Measurements from ENCODE around the gene NCKAP5. TPM values are rescaled to one million over a fixed set of nuclear protein-coding genes. Genes with fewer than 3 reads are reported as not detected.

The NCKAP5 gene
- polyA plus RNA-seq, 3 donors, result not detected

DNA sequence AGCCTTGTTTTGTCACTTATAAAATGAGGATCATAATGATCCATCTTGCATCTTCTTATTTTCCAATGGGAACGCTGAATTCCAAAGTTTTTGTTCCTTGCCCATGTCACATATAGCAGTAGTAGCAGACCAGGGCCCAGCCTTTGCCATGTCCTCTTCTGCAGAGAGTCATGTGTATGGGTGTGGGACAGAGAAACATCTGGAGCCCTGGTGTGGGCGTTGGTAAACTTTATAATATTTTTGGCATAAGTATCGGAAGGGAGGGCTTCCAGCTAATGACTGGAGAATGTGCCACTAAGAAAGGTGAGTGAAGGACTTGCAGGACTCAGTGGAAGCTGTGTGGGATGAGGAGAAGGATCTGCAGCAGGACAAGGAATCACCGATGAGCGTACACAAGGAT lies 157.2 kb downstream of the NCKAP5 start:
- no peaks in the 10 kb centered on the region for H3K27me3 ChIP-seq (ENCODE audit: control insufficient read depth in 2 of 2, insufficient read depth in 2 of 2, low read length in 2 of 2)
- TF ChIP-seq, protein P1, sequence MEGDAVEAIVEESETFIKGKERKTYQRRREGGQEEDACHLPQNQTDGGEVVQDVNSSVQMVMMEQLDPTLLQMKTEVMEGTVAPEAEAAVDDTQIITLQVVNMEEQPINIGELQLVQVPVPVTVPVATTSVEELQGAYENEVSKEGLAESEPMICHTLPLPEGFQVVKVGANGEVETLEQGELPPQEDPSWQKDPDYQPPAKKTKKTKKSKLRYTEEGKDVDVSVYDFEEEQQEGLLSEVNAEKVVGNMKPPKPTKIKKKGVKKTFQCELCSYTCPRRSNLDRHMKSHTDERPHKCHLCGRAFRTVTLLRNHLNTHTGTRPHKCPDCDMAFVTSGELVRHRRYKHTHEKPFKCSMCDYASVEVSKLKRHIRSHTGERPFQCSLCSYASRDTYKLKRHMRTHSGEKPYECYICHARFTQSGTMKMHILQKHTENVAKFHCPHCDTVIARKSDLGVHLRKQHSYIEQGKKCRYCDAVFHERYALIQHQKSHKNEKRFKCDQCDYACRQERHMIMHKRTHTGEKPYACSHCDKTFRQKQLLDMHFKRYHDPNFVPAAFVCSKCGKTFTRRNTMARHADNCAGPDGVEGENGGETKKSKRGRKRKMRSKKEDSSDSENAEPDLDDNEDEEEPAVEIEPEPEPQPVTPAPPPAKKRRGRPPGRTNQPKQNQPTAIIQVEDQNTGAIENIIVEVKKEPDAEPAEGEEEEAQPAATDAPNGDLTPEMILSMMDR (IDR thresholded peaks at IDR 0.05), result no peak
- H3K79me2 ChIP-seq (ENCODE audit: insufficient read depth, low read length), result no peaks in the 10 kb centered on the region
- no peaks in the 10 kb centered on the region for H3K4me1 ChIP-seq (ENCODE audit: control insufficient read depth in 1 of 2, insufficient read depth in 2 of 2, low read length in 2 of 2)
- H3K36me3 Mint-ChIP-seq, result no peaks in the 10 kb centered on the region
- H3K9me3 Mint-ChIP-seq, result peaks cover 0 to 2% (median 0%) of the 10 kb centered on the region in 7 donors
- H3K9ac ChIP-seq (ENCODE audit: insufficient read depth, low read length, poor library complexity, severe bottlenecking), result no peak overlapping the region
- H3K36me3 ChIP-seq (replicated peaks in 1 of 2; ENCODE audit: control insufficient read depth in 1 of 2, insufficient read depth in 2 of 2, low read length in 2 of 2), result no peaks in the 10 kb centered on the region
- no peaks in the 10 kb centered on the region for H3K9me3 ChIP-seq (replicated peaks in 1 of 2; ENCODE audit: control insufficient read depth in 1 of 2, insufficient read depth in 1 of 2, low read length in 2 of 2)
- intact Hi-C loops (cut with micrococcal nuclease), result no loop called here
- no peaks in the 10 kb centered on the region for H3K4me1 Mint-ChIP-seq
- H3K4me3 ChIP-seq (replicated peaks in 1 of 3; ENCODE audit: low read depth in 2 of 3, low read length in 3 of 3), result no peak overlapping the region
- H3K27ac ChIP-seq (ENCODE audit: low read depth in 1 of 2, low read length in 2 of 2), result no peak overlapping the region
- 87% methylated on average over 2 of the region's 5 CpGs for WGBS (ENCODE audit: insufficient coverage)
- no peak for DNase-seq
- no peak overlapping the region for H3K4me2 ChIP-seq (replicated peaks; ENCODE audit: extremely low read depth, low read length, poor library complexity, severe bottlenecking)
- H3K4me3 Mint-ChIP-seq, result no peak overlapping the region
- no peak overlapping the region for H3K27ac Mint-ChIP-seq
- no peaks in the 10 kb centered on the region for H3K27me3 Mint-ChIP-seq (ENCODE audit: low read depth in 3 of 3)
- H2AFZ ChIP-seq (ENCODE audit: insufficient read depth, low read depth, low read length, poor library complexity, severe bottlenecking), result no peak overlapping the region
- no peaks in the 10 kb centered on the region for H4K20me1 ChIP-seq (ENCODE audit: insufficient read depth, low read length)

- DNase-seq, result no peak
- Histone ChIP-seq H2AFZ (ENCODE audit: insufficient read depth, low read depth, low read length, poor library complexity, severe bottlenecking) (no peak overlapping the region), H3K79me2 (ENCODE audit: insufficient read depth, low read length) (no peaks in the 10 kb centered on the region), H3K4me1 (ENCODE audit: control insufficient read depth in 1 of 2, insufficient read depth in 2 of 2, low read length in 2 of 2) (no peaks in the 10 kb centered on the region), H3K36me3 (replicated peaks in 1 of 2; ENCODE audit: control insufficient read depth in 1 of 2, insufficient read depth in 2 of 2, low read length in 2 of 2) (no peaks in the 10 kb centered on the region), H3K27me3 (ENCODE audit: control insufficient read depth in 2 of 2, insufficient read depth in 2 of 2, low read length in 2 of 2) (no peaks in the 10 kb centered on the region), H3K9me3 (replicated peaks in 1 of 2; ENCODE audit: control insufficient read depth in 1 of 2, insufficient read depth in 1 of 2, low read length in 2 of 2) (no peaks in the 10 kb centered on the region), H3K27ac (ENCODE audit: low read depth in 1 of 2, low read length in 2 of 2) (no peak overlapping the region), H3K9ac (ENCODE audit: insufficient read depth, low read length, poor library complexity, severe bottlenecking) (no peak overlapping the region), H4K20me1 (ENCODE audit: insufficient read depth, low read length) (no peaks in the 10 kb centered on the region), H3K4me3 (replicated peaks in 1 of 3; ENCODE audit: low read depth in 2 of 3, low read length in 3 of 3) (no peak overlapping the region), H3K4me2 (replicated peaks; ENCODE audit: extremely low read depth, low read length, poor library complexity, severe bottlenecking) (no peak overlapping the region)
- Mint-ChIP-seq H3K9me3 (peaks cover 0 to 5% (median 0%) of the 10 kb centered on the region in 7 donors), H3K27me3 (ENCODE audit: low read depth in 3 of 3) (no peaks in the 10 kb centered on the region), H3K36me3 (no peaks in the 10 kb centered on the region), H3K4me3 (no peak overlapping the region), H3K4me1 (no peaks in the 10 kb centered on the region), H3K27ac (no peak overlapping the region)
- intact Hi-C loops (cut with micrococcal nuclease), result no loop called here
- WGBS (ENCODE audit: insufficient coverage), result no CpG with 5 or more reads among the region's 5 CpGs
- TF ChIP-seq, protein P1 (IDR thresholded peaks at IDR 0.05), result no peak
These were observed 158.5 kb downstream of the NCKAP5 start for GRCh38 chr2:133409581-133410285.
